OCI-LY3 (cell line): ENCODE results near the gene KCNMA1.

Experiments
- H2AFZ ChIP-seq: fragments of 200-600, 300-600 bp; shearing (Covaris generic); 2 replicates; pipeline ENCODE4 v1.6.0; 2014; ENCODE audit warnings: antibody characterized with exemption, low read depth, low read length
- H3K27ac ChIP-seq: fragments of 200-600, 300-600 bp; sonication (generic); 2 replicates; pipeline ENCODE4 v1.5.1; 2014; ENCODE audit warnings: mild to moderate bottlenecking, low read length, moderate library complexity, mixed read lengths
- H3K27me3 ChIP-seq: fragments of 200-600, 300-600 bp; sonication (generic); 2 replicates; pipeline ENCODE4 v1.6.1; 2014; ENCODE audit warnings: low read depth, low read length, mixed read lengths
- H3K36me3 ChIP-seq: fragments of 200-600, 300-600 bp; sonication (generic); replicated peaks from 2 replicates; pipeline ENCODE3; 2014; ENCODE audit warnings: low read depth, low read length, mixed read lengths
- H3K4me1 ChIP-seq: fragments of 300-600, 200-600 bp; sonication (generic); 2 replicates; pipeline ENCODE4 v1.6.1; 2014; ENCODE audit warnings: low read length, mixed read lengths
- H3K4me2 ChIP-seq: fragments of 200-600, 300-600 bp; sonication (generic); 2 replicates; pipeline ENCODE4 v1.6.1; 2014; ENCODE audit warnings: low read length, mixed read lengths
- H3K4me3 ChIP-seq: fragments of 300-600, 200-600 bp; sonication (generic); 2 replicates; pipeline ENCODE4 v1.5.1; 2014; ENCODE audit warnings: antibody characterized with exemption, mild to moderate bottlenecking, low read length, moderate library complexity
- H3K79me2 ChIP-seq: fragments of 300-600, 200-600 bp; shearing (Covaris generic); 2 replicates; pipeline ENCODE4 v1.6.1; 2014; ENCODE audit warnings: mild to moderate bottlenecking, low read length, mixed read lengths
- H3K9ac ChIP-seq: fragments of 300-600, 200-600 bp; shearing (Covaris generic); 2 replicates; pipeline ENCODE4 v1.6.0; 2014; ENCODE audit warnings: mild to moderate bottlenecking, low read length, moderate library complexity
- H3K9me3 ChIP-seq: fragments of 200-600, 300-600 bp; shearing (Covaris generic); 2 replicates; pipeline ENCODE4 v1.6.1; 2014; ENCODE audit warnings: low read length, mixed read lengths; ENCODE audit not compliant: insufficient read depth
- H4K20me1 ChIP-seq: fragments of 200-600, 300-600 bp; sonication (generic); 2 replicates; pipeline ENCODE4 v1.6.1; 2016; ENCODE audit warnings: low read length, mixed read lengths; ENCODE audit not compliant: insufficient read depth
- CTCF ChIP-seq: fragments of 200-600, 300-600 bp; sonication (generic); IDR thresholded peaks from 2 replicates; pipeline ENCODE4 v1.5.1; 2014; ENCODE audit warnings: antibody characterized with exemption, low read length, low read depth
- EZH2phosphoT487 ChIP-seq: fragments of 200-600 bp; shearing (Covaris generic); IDR thresholded peaks from 2 replicates; pipeline ENCODE4 v1.6.1; 2018; ENCODE audit warnings: antibody characterized with exemption, mixed run types, low read depth

Gene KCNMA1

GRCh38 chr10:77041636-77042258, 595.9 kb downstream of the KCNMA1 start:
- no peak overlapping the region for H2AFZ ChIP-seq
- H3K36me3 ChIP-seq = peaks cover 2% of the 10 kb centered on the region
- no peak overlapping the region for H3K4me2 ChIP-seq
- TF ChIP-seq CTCF (no peak), EZH2phosphoT487 (no peak)
- no peak overlapping the region for H3K27ac ChIP-seq
- H3K27me3 ChIP-seq = no peaks in the 10 kb centered on the region
- no peak overlapping the region for H3K9ac ChIP-seq
- no peaks in the 10 kb centered on the region for H3K79me2 ChIP-seq
- no peak overlapping the region for H3K4me3 ChIP-seq
- no peaks in the 10 kb centered on the region for H3K9me3 ChIP-seq
- H3K4me1 ChIP-seq = no peaks in the 10 kb centered on the region
- H4K20me1 ChIP-seq = no peaks in the 10 kb centered on the region

- H4K20me1 ChIP-seq = no peaks in the 10 kb centered on the region
- TF ChIP-seq EZH2phosphoT487 = no peak
- TF ChIP-seq CTCF = no peak
- no peak overlapping the region for H3K27ac ChIP-seq
- no peak overlapping the region for H3K4me2 ChIP-seq
- H2AFZ ChIP-seq = no peak overlapping the region
- no peak overlapping the region for H3K4me3 ChIP-seq
- peaks cover 2% of the 10 kb centered on the region for H3K36me3 ChIP-seq
- H3K4me1 ChIP-seq = no peaks in the 10 kb centered on the region
- H3K9ac ChIP-seq = no peak overlapping the region
- no peaks in the 10 kb centered on the region for H3K27me3 ChIP-seq
- no peaks in the 10 kb centered on the region for H3K79me2 ChIP-seq
- H3K9me3 ChIP-seq = no peaks in the 10 kb centered on the region
Measured at GRCh38 chr10:77038407-77038806, 599.2 kb downstream of the KCNMA1 start.

GRCh38 chr10:77037735-77038403, 599.7 kb downstream of the KCNMA1 start:
- Histone ChIP-seq H3K79me2 (no peaks in the 10 kb centered on the region), H4K20me1 (no peaks in the 10 kb centered on the region), H2AFZ (no peak overlapping the region), H3K27me3 (no peaks in the 10 kb centered on the region), H3K9me3 (no peaks in the 10 kb centered on the region), H3K4me3 (no peak overlapping the region), H3K36me3 (peaks cover 2% of the 10 kb centered on the region), H3K27ac (no peak overlapping the region), H3K4me2 (no peak overlapping the region), H3K9ac (no peak overlapping the region), H3K4me1 (no peaks in the 10 kb centered on the region; the same call in 1 of the 2 replicates)
- TF ChIP-seq CTCF (no peak), EZH2phosphoT487 (no peak)

GRCh38 chr10:77036993-77037734, 600.4 kb downstream of the KCNMA1 start:
- peak; percentile 56 for TF ChIP-seq CTCF
- TF ChIP-seq EZH2phosphoT487 = no peak
- Histone ChIP-seq H3K27ac (no peak overlapping the region), H3K4me3 (no peak overlapping the region), H2AFZ (no peak overlapping the region), H3K4me1 (peaks cover 7% of the 10 kb centered on the region), H3K4me2 (no peak overlapping the region), H3K9me3 (no peaks in the 10 kb centered on the region), H3K27me3 (no peaks in the 10 kb centered on the region), H3K9ac (no peak overlapping the region), H3K36me3 (peaks cover 2% of the 10 kb centered on the region), H4K20me1 (peaks cover under 1% of the 10 kb centered on the region; the same call in 1 of the 2 replicates), H3K79me2 (no peaks in the 10 kb centered on the region)
